HFFc6 (cell line): ENCODE data around the gene CALM3. TPM values are rescaled to one million over a fixed set of nuclear protein-coding genes. Genes with fewer than 3 reads are reported as not detected.
A peak's percentile ranks its signal among the peaks of the same experiment; 100 is the strongest.

Source experiments
- DNase-seq: peaks from one replicate; pipeline ENCODE4 v3.0.0-alpha.2; 2018
- H3K27ac Mint-ChIP-seq: 2 replicates; pipeline ENCODE4 v1.8.0; 2020; ENCODE audit warnings: mild to moderate bottlenecking, mixed read lengths
- H3K27me3 Mint-ChIP-seq: 2 replicates; pipeline ENCODE4 v1.8.0; 2021; ENCODE audit warnings: mild to moderate bottlenecking, moderate library complexity, mixed read lengths; ENCODE audit not compliant: insufficient read depth
- H3K36me3 Mint-ChIP-seq: 2 replicates; pipeline ENCODE4 v1.8.0; 2021; ENCODE audit warnings: low read depth, mixed read lengths
- H3K4me1 Mint-ChIP-seq: 2 replicates; pipeline ENCODE4 v1.8.0; 2020; ENCODE audit warnings: low read depth, mixed read lengths
- H3K4me3 Mint-ChIP-seq: 2 replicates; pipeline ENCODE4 v1.8.0; 2020; ENCODE audit warnings: mild to moderate bottlenecking, moderate library complexity, mixed read lengths
- H3K9me3 Mint-ChIP-seq: 2 replicates; pipeline ENCODE4 v1.8.0; 2020; ENCODE audit warnings: mild to moderate bottlenecking, mixed read lengths
- total RNA-seq, 6 experiments: library from RNA; stranded (reverse); fragmentation: NEBNext Ultra II Directional; extraction: Animal tissue kit (Norgen Biotek cat#: 25700); gene quantifications; 2 replicates in 1 of 6; 3 replicates in 5 of 6; pipeline ENCODE4 v1.2.3, GENCODE V29; 2021
- TF ChIP-seq, protein P1 (sequence below): fragments of 200-600 bp; sonication (generic); IDR thresholded peaks from 2 replicates; pipeline ENCODE4 v1.5.0; 2021; ENCODE audit warnings: antibody characterized with exemption, mild to moderate bottlenecking

The CALM3 gene
- total RNA-seq, 6 experiments from 2014 or later: 445 to 561 (median 538) TPM

- no peaks in the 10 kb centered on the region for H3K9me3 Mint-ChIP-seq
- H3K27me3 Mint-ChIP-seq: no peaks in the 10 kb centered on the region; the same call in 1 of the 2 replicates
- H3K4me3 Mint-ChIP-seq: no peak overlapping the region
- peaks cover 33% of the 10 kb centered on the region for H3K4me1 Mint-ChIP-seq
- peak overlapping the region; percentile 71; the same call in 1 of the 2 replicates for H3K27ac Mint-ChIP-seq
- TF ChIP-seq, protein P1, sequence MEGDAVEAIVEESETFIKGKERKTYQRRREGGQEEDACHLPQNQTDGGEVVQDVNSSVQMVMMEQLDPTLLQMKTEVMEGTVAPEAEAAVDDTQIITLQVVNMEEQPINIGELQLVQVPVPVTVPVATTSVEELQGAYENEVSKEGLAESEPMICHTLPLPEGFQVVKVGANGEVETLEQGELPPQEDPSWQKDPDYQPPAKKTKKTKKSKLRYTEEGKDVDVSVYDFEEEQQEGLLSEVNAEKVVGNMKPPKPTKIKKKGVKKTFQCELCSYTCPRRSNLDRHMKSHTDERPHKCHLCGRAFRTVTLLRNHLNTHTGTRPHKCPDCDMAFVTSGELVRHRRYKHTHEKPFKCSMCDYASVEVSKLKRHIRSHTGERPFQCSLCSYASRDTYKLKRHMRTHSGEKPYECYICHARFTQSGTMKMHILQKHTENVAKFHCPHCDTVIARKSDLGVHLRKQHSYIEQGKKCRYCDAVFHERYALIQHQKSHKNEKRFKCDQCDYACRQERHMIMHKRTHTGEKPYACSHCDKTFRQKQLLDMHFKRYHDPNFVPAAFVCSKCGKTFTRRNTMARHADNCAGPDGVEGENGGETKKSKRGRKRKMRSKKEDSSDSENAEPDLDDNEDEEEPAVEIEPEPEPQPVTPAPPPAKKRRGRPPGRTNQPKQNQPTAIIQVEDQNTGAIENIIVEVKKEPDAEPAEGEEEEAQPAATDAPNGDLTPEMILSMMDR: no peak
- no peak for DNase-seq
- no peaks in the 10 kb centered on the region for H3K36me3 Mint-ChIP-seq
Measured at GRCh38 chr19:46630586-46631205, 29.6 kb downstream of the CALM3 start.

DNA sequence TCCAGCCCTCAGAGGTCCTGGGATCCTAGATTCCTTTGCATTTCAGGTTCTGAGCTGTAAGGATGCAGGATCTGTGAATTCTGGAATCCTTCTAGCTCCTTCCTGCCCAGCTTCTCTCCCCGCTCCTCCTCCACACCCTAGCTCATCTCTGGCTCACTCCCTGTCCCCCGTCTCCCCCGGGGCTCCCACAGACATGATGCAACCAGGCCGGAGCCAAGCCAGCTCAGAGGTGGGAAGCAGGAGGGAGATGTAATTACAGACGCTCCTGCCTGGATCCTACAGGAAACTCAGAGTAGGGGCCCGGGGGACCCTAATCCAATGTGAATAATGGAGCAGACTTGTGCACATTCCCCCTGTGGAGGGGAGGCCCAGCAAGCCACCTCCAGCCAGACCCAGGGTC, 30.4 kb downstream of the CALM3 start:
- H3K27me3 Mint-ChIP-seq: no peaks in the 10 kb centered on the region; the same call in 1 of the 2 replicates
- H3K9me3 Mint-ChIP-seq: no peaks in the 10 kb centered on the region
- peak overlapping the region; percentile 5; the same call in 1 of the 2 replicates for H3K4me3 Mint-ChIP-seq
- H3K4me1 Mint-ChIP-seq: peaks cover 28% of the 10 kb centered on the region
- peak; percentile 72 for DNase-seq
- H3K27ac Mint-ChIP-seq: peak overlapping the region; percentile 71; the same call in 1 of the 2 replicates
- no peaks in the 10 kb centered on the region for H3K36me3 Mint-ChIP-seq
- TF ChIP-seq, protein P1: no peak

- Mint-ChIP-seq H3K4me1 (peaks cover 28% of the 10 kb centered on the region), H3K36me3 (no peaks in the 10 kb centered on the region), H3K4me3 (no peak overlapping the region), H3K27me3 (no peaks in the 10 kb centered on the region; the same call in 1 of the 2 replicates), H3K27ac (peak overlapping the region; percentile 41; the same call in 1 of the 2 replicates), H3K9me3 (no peaks in the 10 kb centered on the region)
- TF ChIP-seq, protein P1: no peak
- no peak for DNase-seq
Measured at GRCh38 chr19:46633130-46633529, 32.0 kb downstream of the CALM3 start.

GRCh38 chr19:46634045-46634655, 33.0 kb downstream of the CALM3 start:
- peaks cover 28% of the 10 kb centered on the region for H3K4me1 Mint-ChIP-seq
- no peak overlapping the region for H3K27ac Mint-ChIP-seq
- no peaks in the 10 kb centered on the region; the same call in 1 of the 2 replicates for H3K27me3 Mint-ChIP-seq
- peak overlapping the region; percentile 46; the same call in 1 of the 2 replicates for H3K4me3 Mint-ChIP-seq
- DNase-seq: peak; percentile 68
- TF ChIP-seq, protein P1: no peak
- no peaks in the 10 kb centered on the region for H3K36me3 Mint-ChIP-seq
- no peaks in the 10 kb centered on the region for H3K9me3 Mint-ChIP-seq

- Mint-ChIP-seq H3K9me3 (no peaks in the 10 kb centered on the region), H3K27ac (no peak overlapping the region), H3K27me3 (no peaks in the 10 kb centered on the region; the same call in 1 of the 2 replicates), H3K36me3 (no peaks in the 10 kb centered on the region), H3K4me1 (peaks cover 28% of the 10 kb centered on the region), H3K4me3 (peak overlapping the region; percentile 46; the same call in 1 of the 2 replicates)
- TF ChIP-seq, protein P1: no peak
- no peak for DNase-seq
Measured at GRCh38 chr19:46634656-46635218, 33.6 kb downstream of the CALM3 start.
